NCI-H510A (cell line): Measurements from ENCODE around the gene PDF.
"Not testable (repeated sequence)": the region's sequence is repeated elsewhere in the genome, so short reads cannot be mapped to it uniquely, and the experiment has no call there.

Experiments
- DNase-seq: peaks from one replicate; lab custom pipeline; 2025; lab: John Stamatoyannopoulos, UW

PDF gene, protein sequence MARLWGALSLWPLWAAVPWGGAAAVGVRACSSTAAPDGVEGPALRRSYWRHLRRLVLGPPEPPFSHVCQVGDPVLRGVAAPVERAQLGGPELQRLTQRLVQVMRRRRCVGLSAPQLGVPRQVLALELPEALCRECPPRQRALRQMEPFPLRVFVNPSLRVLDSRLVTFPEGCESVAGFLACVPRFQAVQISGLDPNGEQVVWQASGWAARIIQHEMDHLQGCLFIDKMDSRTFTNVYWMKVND

GRCh38 chr16:69330286-69331109 lies at the start of gene PDF:
PDF (minus strand) TSS chr16:69330588; CDS start chr16:69330570, 18 bp downstream.
- DNase-seq = peak; percentile 90

- no peak for DNase-seq
Measured at GRCh38 chr16:69378760-69379159, 48.4 kb upstream of the PDF start.

GRCh38 chr16:69378036-69378435 lies 47.6 kb upstream of the PDF start:
- DNase-seq = no peak

DNA sequence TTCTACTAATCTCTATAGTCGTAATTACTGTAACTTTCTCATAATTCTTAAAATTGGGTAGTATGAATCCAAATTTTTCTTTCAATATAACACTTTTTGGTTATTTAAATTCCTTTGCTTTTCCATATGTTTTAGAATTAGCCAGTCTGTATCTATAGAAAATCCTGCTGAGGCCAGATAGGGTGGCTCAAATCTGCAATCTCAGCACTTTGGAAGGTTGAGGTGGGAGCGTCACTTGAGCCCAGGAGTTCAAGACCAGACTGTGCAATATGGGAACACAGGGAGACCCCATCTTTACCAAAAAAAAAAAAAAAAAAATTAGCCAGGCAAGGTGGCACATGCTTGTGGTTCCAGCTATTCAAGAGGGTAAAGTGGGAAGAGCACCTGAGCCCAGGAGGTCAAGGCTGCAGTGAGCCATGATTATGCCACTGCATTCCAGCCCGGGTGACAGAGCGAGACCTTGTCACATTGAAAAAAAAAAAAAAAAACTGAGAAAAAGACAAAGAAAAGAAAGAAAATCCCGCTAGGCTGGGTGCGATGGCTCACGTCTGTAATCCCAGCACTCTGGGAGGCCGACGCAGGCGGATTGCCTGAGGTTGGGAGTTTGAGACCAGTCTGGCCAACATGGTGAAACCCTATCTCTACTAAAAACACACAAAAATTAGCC lies 46.1 kb upstream of the PDF start:
- DNase-seq = no peak

- DNase-seq = no peak
Measured at GRCh38 chr16:69373019-69373418, 42.6 kb upstream of the PDF start.

DNA sequence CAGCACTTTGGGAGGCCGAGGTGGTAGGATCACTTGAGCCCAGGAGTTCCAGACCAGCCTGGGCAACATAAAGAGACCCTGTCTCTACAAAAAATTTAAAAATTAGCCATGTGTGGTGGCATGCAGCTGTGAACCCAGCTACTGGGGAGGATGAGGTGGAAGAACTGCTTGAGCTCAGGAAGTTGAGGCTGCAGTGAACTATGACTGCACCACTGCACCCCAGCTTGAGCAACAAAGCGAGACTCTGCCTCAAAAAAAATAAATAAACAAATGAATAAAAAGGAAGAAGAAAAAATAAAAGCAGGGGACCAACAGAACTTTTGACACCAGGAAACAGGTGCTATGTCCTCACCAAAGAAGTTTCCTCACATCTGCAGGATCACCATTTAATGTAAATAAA lies 41.2 kb upstream of the PDF start:
- no peak for DNase-seq

DNA sequence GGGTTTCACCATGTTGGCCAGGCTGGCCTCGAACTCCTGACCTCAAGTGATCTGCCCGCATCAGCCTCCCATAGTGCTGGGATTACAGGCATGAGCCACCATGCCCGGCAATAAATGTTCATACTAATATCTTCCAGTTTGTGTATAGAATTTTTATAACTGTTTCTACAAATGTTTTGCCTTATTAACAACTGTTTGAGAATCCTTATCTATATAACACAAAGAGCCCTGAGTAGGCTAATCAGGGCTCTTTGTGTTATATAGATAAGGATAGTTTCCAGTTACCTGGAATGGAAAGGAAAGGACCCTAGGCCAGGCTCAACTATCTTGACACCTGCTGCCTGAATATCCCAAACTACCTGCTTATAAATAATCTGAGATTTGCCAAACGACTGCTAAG lies 38.5 kb upstream of the PDF start:
- DNase-seq = no peak

GRCh38 chr16:69367980-69368379 lies 37.6 kb upstream of the PDF start:
- DNase-seq = no peak

DNA sequence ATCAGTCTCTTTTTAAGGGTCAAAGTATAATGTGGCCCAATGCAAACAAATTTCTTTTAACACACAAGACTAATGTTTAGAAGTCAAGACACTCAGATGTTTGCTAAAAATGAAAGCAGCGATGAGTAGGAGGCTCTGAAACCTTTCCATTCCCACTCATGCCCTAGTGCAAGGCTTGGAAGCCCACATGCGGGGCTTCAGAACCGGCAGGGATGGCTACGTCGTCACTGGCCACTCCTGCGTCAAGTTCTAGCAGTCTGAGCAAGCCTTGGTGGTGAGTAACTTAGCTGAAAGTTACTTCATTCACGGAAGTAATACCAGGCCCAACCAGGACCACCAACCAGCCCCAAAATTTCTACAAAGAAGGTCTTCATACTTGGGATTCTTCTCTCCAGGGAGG lies 36.0 kb upstream of the PDF start:
- no peak for DNase-seq

- no peak for DNase-seq
Measured at GRCh38 chr16:69365901-69366300, 35.5 kb upstream of the PDF start.

GRCh38 chr16:69364088-69364487 lies 33.7 kb upstream of the PDF start:
- no peak for DNase-seq

DNA sequence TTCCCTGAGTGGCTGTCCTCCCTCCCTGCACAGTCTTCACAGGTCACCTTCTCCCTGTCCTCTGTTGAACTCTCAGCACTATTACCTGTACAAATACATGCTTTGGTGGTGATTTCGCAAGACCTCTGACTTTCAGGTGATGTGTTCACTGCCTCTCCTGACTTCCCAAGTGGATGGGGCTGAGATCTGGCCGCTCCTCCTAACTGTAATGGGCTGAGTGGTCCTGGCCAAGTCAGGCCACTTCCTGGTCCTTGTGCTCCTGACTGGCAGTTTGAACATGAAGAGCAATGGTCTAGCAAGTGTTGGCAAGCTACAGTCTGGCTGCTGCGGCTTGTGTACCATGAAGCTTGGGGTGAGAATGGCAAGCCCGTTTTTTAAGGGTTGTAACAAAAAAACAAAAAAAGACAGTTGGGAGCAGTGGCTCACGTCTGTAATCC lies 32.9 kb upstream of the PDF start:
- DNase-seq = no peak

DNA sequence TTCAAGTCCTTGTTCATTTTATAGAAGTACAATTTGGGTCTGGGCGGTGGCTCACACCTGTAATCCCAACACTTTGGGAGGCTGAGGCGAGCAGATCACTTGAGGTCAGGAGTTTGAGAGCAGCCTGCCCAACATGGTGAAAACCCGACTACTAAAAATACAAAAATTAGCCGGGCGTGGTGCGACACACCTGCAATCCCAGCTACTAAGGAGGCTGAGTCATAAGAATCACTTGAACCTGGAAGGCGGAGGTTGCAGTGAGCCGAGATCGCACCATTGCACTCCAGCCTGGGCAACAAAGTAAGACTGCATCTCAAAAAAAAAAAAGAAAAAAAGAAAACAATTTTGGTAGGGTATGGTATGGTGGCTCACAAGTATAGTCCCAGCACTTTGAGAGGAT lies 29.7 kb upstream of the PDF start:
- not testable (repeated sequence) for DNase-seq

- DNase-seq = no peak
Measured at GRCh38 chr16:69351309-69352027, 21.1 kb upstream of the PDF start, which contains the start of gene TMED6. TMED6 (minus strand) TSS chr16:69351786; CDS start chr16:69351753, 33 bp downstream.

- DNase-seq = no peak
Measured at GRCh38 chr16:69350536-69351133, 20.2 kb upstream of the PDF start.

- DNase-seq = no peak
Measured at GRCh38 chr16:69349536-69349935, 19.1 kb upstream of the PDF start.

DNA sequence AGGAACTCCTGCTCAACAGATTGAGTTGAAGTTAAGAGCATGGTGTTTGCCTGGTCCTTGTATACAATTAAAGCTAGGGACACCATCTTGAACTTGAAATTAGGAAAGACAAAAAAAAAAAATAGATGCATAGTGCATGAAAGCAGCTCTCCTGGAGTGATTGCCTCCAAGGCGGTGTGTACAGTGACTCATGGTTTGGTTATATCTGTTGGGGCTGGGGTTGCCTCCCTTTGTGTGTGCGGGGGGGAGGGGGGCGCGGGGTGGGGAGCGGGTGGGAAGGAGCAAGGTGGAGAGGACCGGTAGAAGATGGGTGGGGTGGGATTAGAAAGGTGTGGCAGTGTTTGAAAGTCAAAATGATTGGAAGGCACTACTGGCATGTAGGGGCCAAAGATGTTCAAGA lies 17.8 kb upstream of the PDF start:
- DNase-seq = no peak

DNA sequence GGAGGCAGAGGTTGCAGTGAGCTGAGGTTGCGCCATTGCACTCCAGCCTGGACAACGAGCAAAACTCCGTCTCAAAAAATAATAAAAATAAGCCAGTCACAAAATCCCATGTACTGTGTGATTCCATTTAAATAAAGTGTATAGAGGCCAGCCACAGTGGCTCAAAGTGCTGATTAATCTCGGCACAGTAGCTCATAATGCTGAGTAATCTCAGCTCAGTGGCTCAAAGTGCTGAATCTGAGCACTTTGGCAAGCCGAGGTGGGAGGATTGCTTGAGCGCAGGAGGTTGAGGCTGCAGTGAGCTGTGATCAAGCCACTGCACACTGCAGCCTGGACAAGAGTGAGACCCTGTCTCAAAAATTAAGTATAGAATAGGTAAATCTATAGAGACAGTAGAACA lies 16.3 kb upstream of the PDF start:
- DNase-seq = no peak

DNA sequence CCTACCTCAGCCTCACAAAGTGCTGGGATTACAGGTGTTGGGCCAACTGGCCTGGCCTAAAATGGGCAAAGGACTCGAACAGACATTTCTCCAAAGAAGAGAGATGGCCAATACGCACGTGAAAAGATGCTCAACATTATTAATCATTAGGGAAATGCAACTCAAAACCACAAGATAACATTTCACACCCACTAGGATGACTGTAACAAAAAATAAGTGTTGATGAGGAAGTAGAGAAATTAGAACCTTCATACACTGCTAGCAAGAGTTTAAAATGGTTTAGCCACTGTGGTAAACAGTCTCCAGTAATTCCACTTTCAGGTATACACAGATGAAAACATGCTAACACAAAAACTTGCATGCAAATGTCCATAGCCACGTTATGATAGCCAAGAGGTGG lies 15.5 kb upstream of the PDF start:
- no peak for DNase-seq

GRCh38 chr16:69344171-69344570 lies 13.8 kb upstream of the PDF start:
- no peak for DNase-seq

- DNase-seq = no peak
Measured at GRCh38 chr16:69340095-69340644, 9.8 kb upstream of the PDF start.
